Suppressor macrophage treated with lipopolysaccharide for 1 hour (primary cell): ENCODE measurements around the gene KRT40.
A peak's percentile ranks its signal among the peaks of the same experiment; 100 is the strongest.
"Not testable (repeated sequence)": the region's sequence is repeated elsewhere in the genome, so short reads cannot be mapped to it uniquely, and the experiment has no call there.

Source experiments
- DNase-seq, 3 donors: peaks; one replicate each; pipeline ENCODE4 v3.0.0-alpha.2; 2020 to 2022

Gene KRT40

DNA sequence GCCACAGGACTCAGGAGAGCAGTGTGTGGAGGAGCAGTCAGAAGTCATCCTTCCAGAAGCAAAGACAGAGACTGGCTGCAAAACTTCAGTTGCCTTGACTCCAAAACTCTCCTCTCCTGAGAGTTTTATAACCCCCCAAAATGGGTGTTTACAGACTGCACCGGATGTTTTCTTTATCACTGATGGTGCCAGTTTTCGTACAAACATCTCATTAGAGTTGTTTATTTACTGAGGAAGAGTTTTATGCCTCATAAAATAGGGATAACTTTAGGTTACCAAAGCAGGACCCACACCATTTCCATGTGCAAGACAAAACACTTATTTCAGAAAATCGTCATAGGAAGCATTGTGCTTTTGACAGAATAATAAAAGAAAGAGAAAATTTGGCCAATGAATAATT lies at the start of gene KRT40:
Gene KRT40, minus strand, starts transcription at position 101 of the 400 bp plus-strand sequence. Its CDS starts 53 bp downstream, at position 48.
- DNase-seq = no peak

DNA sequence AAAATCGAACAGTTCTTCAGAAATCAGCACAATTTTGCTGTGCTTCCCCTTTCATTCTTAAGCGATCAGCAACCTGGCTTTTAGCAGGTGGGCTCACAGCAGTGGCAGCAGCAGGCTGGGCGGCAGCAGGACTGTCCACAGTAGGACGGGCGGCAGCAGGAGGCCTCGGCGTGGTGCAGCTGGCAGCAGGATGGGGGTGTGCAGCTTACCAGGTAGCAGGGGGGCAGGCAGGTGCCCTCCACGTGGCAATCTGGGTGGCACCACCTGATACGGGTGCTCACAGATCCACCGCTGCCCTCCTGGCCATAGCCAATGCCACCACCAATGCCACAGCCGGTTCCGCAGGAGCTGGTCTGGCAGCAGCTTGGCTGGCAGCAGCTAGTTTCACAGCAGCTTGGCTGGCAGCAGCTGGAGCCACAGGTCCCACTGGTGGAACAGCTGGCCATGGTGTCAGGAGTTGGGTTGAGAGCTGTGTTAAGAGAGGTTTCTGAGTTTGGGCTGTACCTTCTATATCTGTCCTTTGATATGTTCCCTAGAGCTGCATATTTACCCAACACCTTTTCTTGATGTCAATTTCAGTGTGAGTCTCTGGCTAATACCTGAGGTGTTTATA lies 45.6 kb upstream of the KRT40 start, which contains the start of gene KRTAP1-4:
Gene KRTAP1-4, minus strand, starts transcription at position 563 of the 613 bp plus-strand sequence. Its CDS starts 117 bp downstream, at position 446.
- no peak for DNase-seq

- DNase-seq = no peak
These were observed 42.8 kb upstream of the KRT40 start, which contains the start of gene KRTAP1-5 for GRCh38 chr17:41026715-41027471. Gene KRTAP1-5 (minus strand): TSS chr17:41027208. CDS start chr17:41027155, 53 bp downstream.

DNA sequence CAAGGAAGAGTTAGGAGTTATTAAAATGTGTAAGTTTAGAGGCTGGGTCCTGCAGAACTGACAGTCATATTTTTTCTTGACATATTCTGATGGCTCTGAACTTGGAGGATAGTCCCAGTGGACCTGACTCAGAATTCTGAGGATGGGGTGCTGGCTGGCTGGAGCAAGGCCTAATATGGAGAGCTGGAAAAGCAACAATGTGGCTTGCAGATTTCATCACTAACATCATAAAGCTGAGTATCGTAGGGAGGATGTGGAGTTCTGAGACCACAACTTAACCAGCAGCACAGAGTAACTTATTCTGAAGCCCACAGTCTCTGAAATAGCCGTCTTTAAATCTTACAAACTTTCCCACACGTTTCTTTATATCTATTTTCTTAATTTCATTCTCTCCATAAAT lies 40.6 kb upstream of the KRT40 start:
- no peak for DNase-seq

- DNase-seq = no peak
These were observed 36.2 kb upstream of the KRT40 start for GRCh38 chr17:41020336-41020735.

- DNase-seq = no peak
These were observed 35.3 kb upstream of the KRT40 start for GRCh38 chr17:41019415-41019814.

DNA sequence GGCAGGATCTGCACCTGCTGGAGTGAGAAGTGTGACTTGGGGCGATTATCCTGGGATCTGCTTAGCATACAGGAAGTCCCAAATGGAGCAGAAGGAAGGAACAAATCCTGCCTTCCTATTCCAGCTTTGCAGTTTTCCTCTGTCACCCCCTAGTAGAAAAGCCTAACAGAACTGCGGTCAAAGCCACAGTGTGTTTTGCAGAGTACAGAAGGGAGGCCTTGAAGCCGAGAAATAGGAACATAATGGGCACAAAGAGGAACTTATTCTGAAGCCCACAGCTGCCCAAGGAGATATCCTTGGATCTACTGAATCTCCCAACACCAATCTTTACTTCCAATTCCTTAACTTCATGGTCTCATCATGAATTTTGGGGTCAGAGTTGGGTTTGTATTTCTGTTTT lies 34.4 kb upstream of the KRT40 start:
- no peak for DNase-seq

- no peak for DNase-seq
These were observed 32.6 kb upstream of the KRT40 start for GRCh38 chr17:41016578-41017215.

DNA sequence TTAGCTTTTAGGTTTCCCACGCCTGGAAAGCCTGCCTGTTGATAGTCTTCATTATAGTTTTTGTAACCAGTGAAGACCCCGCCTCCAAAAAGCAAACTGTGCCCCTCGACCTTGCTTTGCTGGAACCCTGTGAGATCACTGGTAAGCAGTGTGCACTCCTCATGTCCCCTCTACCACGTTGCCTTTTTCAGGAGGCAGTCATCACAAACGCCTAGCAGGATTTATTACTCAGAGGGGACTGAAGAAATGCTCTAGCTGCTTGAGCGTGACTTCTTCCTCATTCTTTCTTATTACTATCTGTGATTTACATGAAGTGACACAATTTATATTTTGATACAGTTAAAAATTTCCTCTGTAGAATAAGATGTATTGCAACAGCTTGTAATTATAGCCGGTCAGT lies 31.3 kb upstream of the KRT40 start:
- no peak for DNase-seq

DNA sequence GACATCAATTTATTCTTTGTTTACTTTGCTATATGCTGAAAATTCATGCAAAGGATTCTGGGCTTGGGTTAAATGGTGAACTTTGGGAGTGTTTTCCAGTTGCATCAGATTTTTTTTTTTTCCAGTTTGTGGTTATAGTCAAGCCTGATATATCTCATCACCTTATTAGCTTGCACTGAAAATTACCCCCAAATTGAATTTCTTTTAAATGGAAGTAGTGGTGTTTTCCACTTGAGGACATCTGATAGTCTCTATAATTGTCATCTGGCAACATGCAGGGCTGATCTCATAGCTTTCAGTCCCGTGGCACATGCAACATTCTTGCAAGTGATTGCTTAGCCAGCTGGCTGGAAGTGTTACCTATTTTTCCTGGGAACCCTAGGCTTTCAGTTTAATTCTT lies 29.5 kb upstream of the KRT40 start:
- no peak for DNase-seq

DNA sequence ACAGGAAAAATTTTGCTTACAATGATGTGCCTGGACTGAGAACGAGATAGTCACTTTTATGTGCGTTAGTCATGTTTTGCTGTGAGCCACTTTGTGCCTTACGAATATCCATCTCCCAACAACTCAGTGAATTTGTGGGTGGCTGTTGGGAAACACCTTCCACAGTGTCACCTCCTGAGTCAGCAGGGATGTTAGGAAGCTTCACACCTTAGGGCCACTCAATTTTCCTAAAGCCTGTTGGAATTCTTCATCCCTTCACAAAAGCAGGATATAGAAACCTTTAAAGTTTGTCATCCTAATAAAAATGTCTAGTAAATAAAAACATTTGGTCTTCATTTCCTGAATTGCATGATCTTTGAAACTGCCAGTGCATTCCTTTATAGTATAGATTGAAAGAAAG lies 29.1 kb upstream of the KRT40 start:
- no peak for DNase-seq

DNA sequence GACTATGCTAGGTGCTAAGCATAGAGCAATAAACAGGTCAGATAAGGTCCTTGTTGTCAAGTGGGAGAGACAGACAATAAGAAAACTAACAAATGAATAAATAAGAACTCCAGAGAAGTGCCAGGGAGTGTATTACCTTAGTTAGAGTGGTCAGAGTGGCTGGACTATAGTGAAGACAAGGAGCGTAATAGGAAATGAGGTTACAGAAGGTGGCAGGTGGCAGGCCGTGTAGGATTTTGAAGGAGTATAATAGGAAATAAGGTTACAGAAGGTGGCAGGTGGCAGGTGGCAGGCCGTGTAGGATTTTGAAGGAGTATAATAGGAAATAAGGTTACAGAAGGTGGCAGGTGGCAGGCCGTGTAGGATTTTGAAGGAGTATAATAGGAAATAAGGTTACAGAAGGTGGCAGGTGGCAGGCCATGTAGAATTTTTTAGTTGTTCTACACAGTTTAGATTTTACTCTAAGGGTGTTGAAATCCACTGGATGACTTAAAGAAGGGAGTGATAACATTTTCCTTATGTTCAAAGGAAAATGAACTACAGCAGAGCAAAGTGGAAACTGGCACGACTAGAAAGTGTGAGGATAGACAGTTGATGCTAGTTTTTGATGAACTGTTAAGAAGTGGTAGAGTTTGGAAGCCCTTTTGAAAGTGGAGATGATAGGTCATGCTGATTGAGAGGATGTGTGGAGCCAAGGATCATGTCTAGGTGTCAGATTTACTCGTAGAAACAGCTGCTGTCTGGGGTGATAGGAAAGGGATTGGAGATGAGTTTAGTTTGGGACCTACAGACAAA lies 28.4 kb upstream of the KRT40 start:
- DNase-seq = no peak

DNA sequence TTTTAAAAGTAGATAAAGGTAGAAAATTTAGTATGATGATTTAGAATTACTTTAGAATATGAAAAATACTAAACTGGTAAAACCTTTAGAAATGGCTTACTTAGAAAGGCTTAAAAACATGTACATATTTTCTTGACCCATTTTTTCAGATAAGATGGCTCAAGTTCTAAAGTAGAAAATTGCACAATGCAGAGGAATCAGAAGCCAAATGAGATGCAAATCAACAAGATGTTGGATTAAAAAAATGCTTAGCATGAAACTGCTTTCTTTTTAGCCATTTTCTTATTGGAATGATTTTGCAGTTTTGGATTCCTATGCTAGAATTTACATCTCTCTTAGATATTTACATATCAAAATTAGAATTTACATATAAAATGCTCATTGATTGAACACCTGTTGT lies 26.3 kb upstream of the KRT40 start:
- no peak for DNase-seq

DNA sequence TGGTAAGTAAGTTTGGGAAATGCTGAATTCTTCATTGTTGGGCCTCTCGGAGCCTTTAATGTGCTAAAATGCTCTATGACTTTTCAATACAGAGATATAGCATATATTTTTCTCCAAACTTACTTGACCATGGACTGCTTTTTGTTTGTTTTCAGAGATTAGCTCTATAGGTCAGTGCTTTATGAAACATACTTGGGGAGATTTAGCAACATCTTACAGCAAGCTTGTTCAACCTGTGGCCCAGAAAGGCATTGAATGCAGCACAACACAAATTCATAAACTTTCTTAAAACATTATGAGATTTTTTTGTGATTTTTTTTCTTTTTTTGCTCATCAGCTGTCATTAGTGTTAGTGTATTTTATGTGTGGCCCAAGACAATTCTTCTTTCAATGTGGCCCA lies 25.8 kb upstream of the KRT40 start:
- no peak for DNase-seq

DNA sequence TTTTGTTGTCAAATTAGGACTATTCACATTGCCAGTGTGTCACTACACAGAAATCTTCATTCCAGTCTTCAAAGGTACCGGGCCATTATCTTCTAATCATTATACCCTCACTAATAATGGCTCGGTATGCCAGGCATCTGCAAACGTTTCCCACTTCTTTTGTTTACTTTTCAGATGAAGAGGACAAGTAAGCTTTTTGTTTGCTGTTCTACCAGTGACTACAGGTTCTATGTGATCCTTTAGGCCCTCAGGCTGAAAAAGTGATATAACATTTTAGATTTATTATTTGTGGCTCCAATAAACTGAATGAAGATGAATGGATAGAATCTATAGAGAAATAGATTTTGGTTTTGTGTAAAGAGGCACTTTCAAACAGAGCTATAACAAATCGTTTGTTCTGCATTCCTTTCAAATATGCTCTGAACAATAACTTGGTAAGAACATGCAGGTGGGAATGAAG lies 25.2 kb upstream of the KRT40 start:
- no peak for DNase-seq

GRCh38 chr17:41008811-41009210 lies 24.7 kb upstream of the KRT40 start, which contains the start of gene KRTAP3-1:
Gene KRTAP3-1 (minus strand): TSS chr17:41009128. CDS start chr17:41009074, 54 bp downstream.
- no peak for DNase-seq

- DNase-seq = no peak
These were observed 20.3 kb upstream of the KRT40 start for GRCh38 chr17:41004397-41004796.

DNA sequence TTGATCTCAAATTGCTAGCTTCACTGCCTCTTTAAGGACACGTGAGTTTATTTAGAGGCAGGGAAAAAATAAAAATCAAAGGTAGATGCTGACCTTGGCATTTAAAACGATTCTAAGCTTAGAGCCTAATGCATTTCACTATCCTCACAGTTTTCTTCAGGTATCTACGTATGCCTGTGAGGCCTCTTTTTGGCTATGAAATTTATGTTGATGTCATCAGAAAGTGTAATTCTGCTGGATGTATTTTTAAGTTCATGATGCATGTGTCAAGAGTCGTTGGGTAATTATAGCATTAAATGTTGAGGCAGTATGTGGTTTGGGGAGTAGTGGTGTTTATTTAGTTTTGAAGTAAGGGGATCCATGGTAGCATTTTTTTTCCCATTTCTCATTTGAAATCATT lies 19.8 kb upstream of the KRT40 start:
- no peak for DNase-seq

- DNase-seq = peak; percentile 7 to 72 (median 41)
These were observed 18.7 kb upstream of the KRT40 start for GRCh38 chr17:41002814-41003213.

GRCh38 chr17:41001795-41002194 lies 17.7 kb upstream of the KRT40 start:
- no peak for DNase-seq

GRCh38 chr17:40999563-40999962 lies 15.4 kb upstream of the KRT40 start, which contains the start of gene KRTAP3-2:
Gene KRTAP3-2 (minus strand): TSS chr17:40999906. CDS start chr17:40999853, 53 bp downstream.
- DNase-seq = not testable (repeated sequence)

- DNase-seq = no peak
These were observed 13.2 kb upstream of the KRT40 start for GRCh38 chr17:40997361-40997760.

DNA sequence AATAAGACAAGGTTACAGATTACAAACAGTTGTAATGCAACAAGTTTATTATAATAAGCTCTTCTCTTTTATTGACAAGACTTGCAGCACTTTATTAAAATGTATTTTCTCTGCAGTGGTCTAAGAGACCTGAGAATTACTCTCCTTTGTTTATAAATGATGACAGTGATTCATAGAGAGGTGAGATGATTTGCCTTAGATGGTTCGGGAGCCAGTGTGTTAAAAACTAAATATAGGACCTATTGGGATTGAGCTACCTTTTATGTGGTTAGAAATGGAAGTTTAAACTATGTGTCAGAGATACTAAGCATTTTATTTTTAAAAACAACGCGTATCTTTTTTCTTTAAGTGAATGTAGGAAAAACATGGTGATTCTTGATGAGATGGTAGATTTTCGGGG lies 12.7 kb upstream of the KRT40 start:
- no peak for DNase-seq
